ENCODE results near the gene CIPC. TPM values are rescaled to one million over a fixed set of nuclear protein-coding genes. Genes with fewer than 3 reads are reported as not detected.
A peak's percentile ranks its signal among the peaks of the same experiment; 100 is the strongest.

Gene CIPC
- polyA plus RNA-seq, 1 donor from 2014 or later = 36.7 TPM

DNA sequence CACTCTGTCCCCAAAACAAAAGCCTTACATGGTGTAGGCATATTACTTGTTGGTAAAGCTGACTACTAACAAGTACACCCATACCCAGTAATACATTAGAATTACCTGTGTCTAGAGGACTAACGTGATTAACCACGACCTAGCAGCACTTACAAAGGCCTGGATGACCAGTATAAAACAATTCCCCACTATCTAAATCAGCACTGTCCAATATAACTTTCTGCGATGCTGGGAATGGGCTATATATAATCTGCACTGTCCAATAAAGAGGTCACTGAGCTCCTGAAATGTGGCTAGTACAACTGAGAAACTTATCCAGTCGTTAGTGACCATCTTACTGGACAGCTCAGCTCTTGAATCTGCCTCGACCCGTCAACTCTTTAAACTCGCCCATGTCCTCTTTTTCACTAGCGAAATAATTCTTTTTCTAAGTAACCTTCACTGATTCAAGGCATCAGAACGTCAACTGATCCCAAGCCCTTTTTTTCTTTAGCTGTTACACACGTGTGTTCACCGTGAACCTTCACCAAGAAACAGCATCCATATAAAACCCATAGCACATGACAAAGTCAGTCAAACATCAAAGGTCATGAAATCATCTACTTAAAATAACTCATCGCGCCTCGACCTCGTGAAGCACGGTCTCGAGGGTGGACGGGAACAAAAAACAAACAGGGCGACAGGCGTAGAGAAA lies 905 bp upstream of the CIPC start:
- Histone ChIP-seq H3K9me2 (ENCODE audit: insufficient read depth, low read length) (no peaks in the 10 kb centered on the region), H3K79me2 (replicated peaks; ENCODE audit: insufficient read depth, low read length) (peaks cover 32% of the 10 kb centered on the region)
- TF ChIP-seq, protein P1, sequence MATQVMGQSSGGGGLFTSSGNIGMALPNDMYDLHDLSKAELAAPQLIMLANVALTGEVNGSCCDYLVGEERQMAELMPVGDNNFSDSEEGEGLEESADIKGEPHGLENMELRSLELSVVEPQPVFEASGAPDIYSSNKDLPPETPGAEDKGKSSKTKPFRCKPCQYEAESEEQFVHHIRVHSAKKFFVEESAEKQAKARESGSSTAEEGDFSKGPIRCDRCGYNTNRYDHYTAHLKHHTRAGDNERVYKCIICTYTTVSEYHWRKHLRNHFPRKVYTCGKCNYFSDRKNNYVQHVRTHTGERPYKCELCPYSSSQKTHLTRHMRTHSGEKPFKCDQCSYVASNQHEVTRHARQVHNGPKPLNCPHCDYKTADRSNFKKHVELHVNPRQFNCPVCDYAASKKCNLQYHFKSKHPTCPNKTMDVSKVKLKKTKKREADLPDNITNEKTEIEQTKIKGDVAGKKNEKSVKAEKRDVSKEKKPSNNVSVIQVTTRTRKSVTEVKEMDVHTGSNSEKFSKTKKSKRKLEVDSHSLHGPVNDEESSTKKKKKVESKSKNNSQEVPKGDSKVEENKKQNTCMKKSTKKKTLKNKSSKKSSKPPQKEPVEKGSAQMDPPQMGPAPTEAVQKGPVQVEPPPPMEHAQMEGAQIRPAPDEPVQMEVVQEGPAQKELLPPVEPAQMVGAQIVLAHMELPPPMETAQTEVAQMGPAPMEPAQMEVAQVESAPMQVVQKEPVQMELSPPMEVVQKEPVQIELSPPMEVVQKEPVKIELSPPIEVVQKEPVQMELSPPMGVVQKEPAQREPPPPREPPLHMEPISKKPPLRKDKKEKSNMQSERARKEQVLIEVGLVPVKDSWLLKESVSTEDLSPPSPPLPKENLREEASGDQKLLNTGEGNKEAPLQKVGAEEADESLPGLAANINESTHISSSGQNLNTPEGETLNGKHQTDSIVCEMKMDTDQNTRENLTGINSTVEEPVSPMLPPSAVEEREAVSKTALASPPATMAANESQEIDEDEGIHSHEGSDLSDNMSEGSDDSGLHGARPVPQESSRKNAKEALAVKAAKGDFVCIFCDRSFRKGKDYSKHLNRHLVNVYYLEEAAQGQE (IDR thresholded peaks at IDR 0.05; ENCODE audit: borderline replicate concordance) = no peak
- TF ChIP-seq MXI1 (conservative IDR thresholded peaks at IDR 0.05; ENCODE audit: poor library complexity, severe bottlenecking) (no peak), RAD21 (conservative IDR thresholded peaks at IDR 0.05) (no peak), POLR2AphosphoS5 (IDR thresholded peaks at IDR 0.05) (no peak), SMC3 (conservative IDR thresholded peaks at IDR 0.05; ENCODE audit: poor library complexity) (no peak), EZH2 (IDR thresholded peaks at IDR 0.05; ENCODE audit: borderline replicate concordance, insufficient read depth, low read length, poor library complexity, severe bottlenecking) (no peak), EP300 (conservative IDR thresholded peaks at IDR 0.05; ENCODE audit: poor library complexity, severe bottlenecking) (no peak)
- TF ChIP-seq, protein P2, sequence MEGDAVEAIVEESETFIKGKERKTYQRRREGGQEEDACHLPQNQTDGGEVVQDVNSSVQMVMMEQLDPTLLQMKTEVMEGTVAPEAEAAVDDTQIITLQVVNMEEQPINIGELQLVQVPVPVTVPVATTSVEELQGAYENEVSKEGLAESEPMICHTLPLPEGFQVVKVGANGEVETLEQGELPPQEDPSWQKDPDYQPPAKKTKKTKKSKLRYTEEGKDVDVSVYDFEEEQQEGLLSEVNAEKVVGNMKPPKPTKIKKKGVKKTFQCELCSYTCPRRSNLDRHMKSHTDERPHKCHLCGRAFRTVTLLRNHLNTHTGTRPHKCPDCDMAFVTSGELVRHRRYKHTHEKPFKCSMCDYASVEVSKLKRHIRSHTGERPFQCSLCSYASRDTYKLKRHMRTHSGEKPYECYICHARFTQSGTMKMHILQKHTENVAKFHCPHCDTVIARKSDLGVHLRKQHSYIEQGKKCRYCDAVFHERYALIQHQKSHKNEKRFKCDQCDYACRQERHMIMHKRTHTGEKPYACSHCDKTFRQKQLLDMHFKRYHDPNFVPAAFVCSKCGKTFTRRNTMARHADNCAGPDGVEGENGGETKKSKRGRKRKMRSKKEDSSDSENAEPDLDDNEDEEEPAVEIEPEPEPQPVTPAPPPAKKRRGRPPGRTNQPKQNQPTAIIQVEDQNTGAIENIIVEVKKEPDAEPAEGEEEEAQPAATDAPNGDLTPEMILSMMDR (IDR thresholded peaks at IDR 0.05; ENCODE audit: poor library complexity, severe bottlenecking) = no peak

DNA sequence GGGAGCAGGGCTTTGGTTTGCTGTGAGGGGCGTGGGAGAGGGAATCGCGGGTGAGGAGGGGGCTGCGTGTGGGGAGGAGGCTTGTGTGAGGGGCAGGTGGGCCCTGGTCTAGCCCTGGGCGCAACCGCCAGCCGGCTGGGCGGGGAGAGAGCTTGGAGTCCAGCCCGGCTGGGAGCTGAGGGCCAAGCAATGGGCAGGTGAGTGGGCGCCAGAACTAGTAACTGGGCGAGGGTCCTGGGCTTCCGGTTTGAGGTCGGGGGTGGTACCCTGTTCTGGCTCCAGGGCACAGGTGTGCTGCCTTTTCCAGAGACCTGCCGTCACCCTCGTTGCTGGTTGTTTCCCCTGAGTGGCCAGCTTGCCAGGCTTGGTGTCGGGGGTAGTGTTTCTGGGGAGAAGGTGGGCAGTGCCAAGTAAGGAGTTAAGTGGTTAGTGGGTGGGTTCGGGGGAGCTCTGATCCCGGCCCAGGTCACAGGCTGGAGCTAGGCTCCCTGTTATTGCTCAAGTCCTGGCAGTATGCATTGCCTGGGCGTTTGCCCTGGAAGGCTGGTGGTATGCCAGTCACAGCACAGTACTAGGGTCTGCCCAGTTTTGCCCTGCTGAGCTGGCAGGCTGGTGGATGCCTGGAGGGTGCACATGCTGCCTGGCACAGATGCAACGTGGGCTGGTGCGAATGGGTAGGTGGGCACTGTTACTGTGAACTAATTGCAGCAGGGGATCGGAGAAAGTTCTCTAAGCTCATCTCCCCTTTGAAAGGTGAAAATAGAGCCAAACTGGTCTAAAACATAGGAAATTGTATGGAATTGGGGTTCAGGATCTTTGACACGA lies 683 bp downstream of the CIPC start:
- no peaks in the 10 kb centered on the region for H3F3A ChIP-seq (ENCODE audit: insufficient read depth, low read length, poor library complexity, severe bottlenecking)
- H2AFZ ChIP-seq (ENCODE audit: low read depth, low read length) = peak overlapping the region; percentile 99
- no peaks in the 10 kb centered on the region for H4K20me1 ChIP-seq (ENCODE audit: insufficient read depth)
- peak overlapping the region; percentile 92 for H3K27ac ChIP-seq (ENCODE audit: low read length)
- peak overlapping the region; percentile 93 for H3K4me2 ChIP-seq (ENCODE audit: low read length)
- H3K4me3 ChIP-seq (ENCODE audit: low read length) = peak overlapping the region; percentile 87
- H3K79me2 ChIP-seq (replicated peaks; ENCODE audit: insufficient read depth, low read length) = peaks cover 32% of the 10 kb centered on the region
- no peaks in the 10 kb centered on the region for H3K9me2 ChIP-seq (ENCODE audit: insufficient read depth, low read length)
- TF ChIP-seq, protein P1 (IDR thresholded peaks at IDR 0.05; ENCODE audit: borderline replicate concordance) = no peak
- TF ChIP-seq SMC3 (conservative IDR thresholded peaks at IDR 0.05; ENCODE audit: poor library complexity) = no peak
- TF ChIP-seq EP300 (conservative IDR thresholded peaks at IDR 0.05; ENCODE audit: poor library complexity, severe bottlenecking) = no peak
- H3K27me3 ChIP-seq (ENCODE audit: insufficient read depth, low read depth, low read length) = no peaks in the 10 kb centered on the region
- H3K36me3 ChIP-seq (ENCODE audit: insufficient read depth, low read length) = no peaks in the 10 kb centered on the region
- H3K9ac ChIP-seq (ENCODE audit: low read length) = peak overlapping the region; percentile 97
- H3K9me3 ChIP-seq (ENCODE audit: low read length) = no peaks in the 10 kb centered on the region

More for the DNA sequence above, 905 bp upstream of the CIPC start:
- Histone ChIP-seq H4K20me1 (ENCODE audit: insufficient read depth) (no peaks in the 10 kb centered on the region), H3K9me3 (ENCODE audit: low read length) (no peaks in the 10 kb centered on the region), H3K4me2 (ENCODE audit: low read length) (peak overlapping the region; percentile 95), H3F3A (ENCODE audit: insufficient read depth, low read length, poor library complexity, severe bottlenecking) (no peaks in the 10 kb centered on the region), H3K4me3 (ENCODE audit: low read length) (peak overlapping the region; percentile 87), H3K36me3 (ENCODE audit: insufficient read depth, low read length) (no peaks in the 10 kb centered on the region), H3K9ac (ENCODE audit: low read length) (peak overlapping the region; percentile 97), H3K27me3 (ENCODE audit: insufficient read depth, low read depth, low read length) (no peaks in the 10 kb centered on the region), H2AFZ (ENCODE audit: low read depth, low read length) (peak overlapping the region; percentile 53), H3K27ac (ENCODE audit: low read length) (peak overlapping the region; percentile 92)

Measured in neural cell (in vitro differentiated cells).